ENCODE results near the gene SLC2A6. TPM values are rescaled to one million over a fixed set of nuclear protein-coding genes. Genes with fewer than 3 reads are reported as not detected.

The SLC2A6 gene
- total and polyA plus RNA-seq, 4 donors: 5.7 to 26.3 (median 20.3) TPM

- no peaks in the 10 kb centered on the region for H3K27me3 ChIP-seq (ENCODE audit: control insufficient read depth, insufficient read depth, low read length)
- peaks cover 42% of the 10 kb centered on the region for H3K4me1 ChIP-seq (ENCODE audit: control insufficient read depth, insufficient read depth, low read length)
- H3K36me3 ChIP-seq (ENCODE audit: control insufficient read depth, insufficient read depth, low read length): peaks cover 58% of the 10 kb centered on the region
- H3K27ac ChIP-seq (ENCODE audit: low read depth, low read length): no peak overlapping the region
- no peaks in the 10 kb centered on the region for H3K9me3 ChIP-seq (ENCODE audit: control insufficient read depth, insufficient read depth, low read length)
- no peak for DNase-seq (ENCODE audit: low read depth in 4 of 6, low spot score in 6 of 6)
- WGBS (ENCODE audit: insufficient coverage): 81% methylated on average over 22 of the region's 24 CpGs
- H3K4me3 ChIP-seq (ENCODE audit: low read depth, low read length): no peak overlapping the region
Measured at GRCh38 chr9:133463864-133464615, 14.9 kb downstream of the SLC2A6 start.

- H3K36me3 ChIP-seq (ENCODE audit: control insufficient read depth, insufficient read depth, low read length): peaks cover 52% of the 10 kb centered on the region
- H3K27ac ChIP-seq (ENCODE audit: low read depth, low read length): no peak overlapping the region
- DNase-seq (ENCODE audit: low read depth in 4 of 6, low spot score in 6 of 6): no peak
- no peaks in the 10 kb centered on the region for H3K27me3 ChIP-seq (ENCODE audit: control insufficient read depth, insufficient read depth, low read length)
- no peaks in the 10 kb centered on the region for H3K9me3 ChIP-seq (ENCODE audit: control insufficient read depth, insufficient read depth, low read length)
- H3K4me3 ChIP-seq (ENCODE audit: low read depth, low read length): no peak overlapping the region
- H3K4me1 ChIP-seq (ENCODE audit: control insufficient read depth, insufficient read depth, low read length): peaks cover 47% of the 10 kb centered on the region
- WGBS (ENCODE audit: insufficient coverage): 62% methylated on average over 17 of the region's 22 CpGs
Measured at GRCh38 chr9:133463234-133463863, 15.6 kb downstream of the SLC2A6 start.

DNA sequence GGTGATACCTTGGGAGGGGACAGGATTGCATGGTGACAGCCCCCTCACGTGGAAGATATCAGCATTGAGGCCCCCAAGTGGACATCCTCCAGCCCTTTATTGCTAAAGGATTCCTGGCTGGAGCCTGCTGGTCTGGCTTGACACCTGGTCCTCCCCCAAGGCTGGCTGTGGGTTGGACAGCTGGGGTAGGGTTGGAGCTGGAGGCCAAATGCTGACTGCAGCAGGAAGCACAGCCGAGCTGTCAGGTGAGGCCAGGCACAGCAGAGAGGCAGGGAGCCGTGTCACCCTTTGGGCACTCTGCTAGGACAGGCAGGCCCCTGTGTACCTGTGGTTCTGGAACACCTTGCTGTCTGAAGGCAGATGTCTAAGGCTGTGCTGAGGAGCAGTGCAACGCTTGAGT, 16.9 kb downstream of the SLC2A6 start:
- Histone ChIP-seq H3K36me3 (ENCODE audit: control insufficient read depth, insufficient read depth, low read length) (peaks cover 47% of the 10 kb centered on the region), H3K27ac (ENCODE audit: low read depth, low read length) (no peak overlapping the region), H3K4me1 (ENCODE audit: control insufficient read depth, insufficient read depth, low read length) (peaks cover 47% of the 10 kb centered on the region), H3K9me3 (ENCODE audit: control insufficient read depth, insufficient read depth, low read length) (no peaks in the 10 kb centered on the region), H3K4me3 (ENCODE audit: low read depth, low read length) (no peak overlapping the region), H3K27me3 (ENCODE audit: control insufficient read depth, insufficient read depth, low read length) (no peaks in the 10 kb centered on the region)
- DNase-seq (ENCODE audit: low read depth in 4 of 6, low spot score in 6 of 6): no peak
- WGBS (ENCODE audit: insufficient coverage): 77% methylated on average over 4 of the region's 4 CpGs

DNA sequence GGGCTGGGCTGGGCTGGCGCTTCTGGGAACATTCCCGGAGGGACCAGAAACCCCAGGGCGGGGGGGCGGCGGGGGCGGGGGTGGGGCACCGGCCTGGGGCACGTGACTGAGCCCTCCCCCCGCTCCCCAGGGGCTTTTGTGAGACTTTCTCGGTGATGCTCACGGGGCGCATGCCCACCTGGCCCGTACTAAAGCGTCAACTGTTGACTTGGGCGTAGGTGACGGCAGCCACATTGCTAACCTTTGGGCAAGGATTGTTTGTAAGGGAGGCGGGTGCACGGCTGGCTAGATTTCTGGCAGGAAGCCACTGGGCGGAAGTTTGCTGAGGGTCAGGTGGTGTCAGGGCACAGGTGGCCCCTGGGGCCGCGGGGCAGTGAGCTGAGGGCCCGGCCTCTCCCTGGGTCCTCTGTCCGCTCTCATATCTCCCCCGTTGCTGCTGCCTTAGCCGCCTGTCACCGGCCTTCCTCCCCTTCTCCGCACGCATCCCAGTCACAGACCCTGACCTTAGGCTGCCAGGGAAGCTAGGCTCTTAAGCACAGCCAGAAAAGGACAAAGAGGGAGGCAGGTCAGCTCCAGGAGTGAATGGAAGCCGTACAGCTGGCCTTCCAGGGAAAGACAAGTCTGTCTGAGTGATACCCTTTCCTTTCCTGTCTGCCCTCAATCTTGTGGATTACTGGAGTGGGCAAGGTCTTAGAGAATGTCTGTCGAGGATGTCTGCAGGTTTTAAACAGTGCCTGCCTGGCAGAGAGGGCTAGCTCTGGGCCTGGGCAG, 18.3 kb downstream of the SLC2A6 start:
- peak overlapping the region; percentile 91 for H3K27ac ChIP-seq (ENCODE audit: low read depth, low read length)
- peak overlapping the region; percentile 73 for H3K4me3 ChIP-seq (ENCODE audit: low read depth, low read length)
- H3K9me3 ChIP-seq (ENCODE audit: control insufficient read depth, insufficient read depth, low read length): no peaks in the 10 kb centered on the region
- no peaks in the 10 kb centered on the region for H3K27me3 ChIP-seq (ENCODE audit: control insufficient read depth, insufficient read depth, low read length)
- H3K36me3 ChIP-seq (ENCODE audit: control insufficient read depth, insufficient read depth, low read length): peaks cover 56% of the 10 kb centered on the region
- peaks cover 47% of the 10 kb centered on the region for H3K4me1 ChIP-seq (ENCODE audit: control insufficient read depth, insufficient read depth, low read length)
- DNase-seq (ENCODE audit: low read depth in 4 of 6, low spot score in 6 of 6): peak in 1 of 6 donors; percentile 84
- WGBS (ENCODE audit: insufficient coverage): 4% methylated on average over 29 of the region's 30 CpGs

DNA sequence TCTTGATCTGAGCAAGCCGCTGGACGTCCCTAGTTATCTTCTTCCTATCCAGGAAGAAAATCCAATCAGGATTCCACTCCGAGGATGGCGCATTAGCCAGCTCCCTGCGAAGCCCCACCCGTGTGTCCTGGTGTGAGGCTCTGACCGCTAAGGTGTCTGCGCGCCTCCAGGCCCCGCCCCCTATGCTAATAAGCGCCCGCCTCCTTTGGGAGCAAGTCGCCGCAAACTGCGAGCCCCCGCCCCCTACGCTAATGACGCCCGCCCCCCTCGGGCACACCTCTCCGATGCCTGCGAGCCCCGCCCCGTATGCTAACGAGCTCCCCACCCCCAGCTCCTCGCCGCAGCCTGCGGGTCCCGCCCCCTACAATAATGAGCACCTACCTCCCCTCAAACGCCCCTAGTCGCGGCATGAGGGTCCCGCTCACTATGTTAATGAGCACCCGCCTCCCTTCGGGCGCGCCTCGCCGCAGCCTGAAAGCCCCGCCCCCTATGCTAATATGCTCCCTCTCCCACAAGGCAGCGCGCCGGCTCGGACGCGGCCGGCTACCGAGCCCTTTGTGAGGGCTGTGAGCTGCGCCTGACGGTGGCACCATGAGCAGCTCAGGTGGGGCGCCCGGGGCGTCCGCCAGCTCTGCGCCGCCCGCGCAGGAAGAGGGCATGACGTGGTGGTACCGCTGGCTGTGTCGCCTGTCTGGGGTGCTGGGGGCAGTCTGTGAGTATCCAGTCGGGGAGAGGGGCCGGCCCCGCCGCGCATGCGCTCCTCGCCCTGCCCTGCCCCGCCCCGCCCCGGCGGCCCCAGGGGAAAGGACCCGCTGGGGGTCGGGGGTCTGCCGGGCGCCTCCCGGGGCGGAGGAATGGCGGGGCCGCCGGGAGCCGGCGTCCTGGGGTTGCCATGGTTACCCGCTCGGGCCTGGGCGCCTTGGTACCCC, 19.2 kb downstream of the SLC2A6 start, which contains the start of gene CACFD1:
Gene CACFD1, plus strand, starts transcription at position 503 of the 929 bp plus-strand sequence. Its CDS starts 89 bp downstream, at position 592.
- peaks cover 47% of the 10 kb centered on the region for H3K4me1 ChIP-seq (ENCODE audit: control insufficient read depth, insufficient read depth, low read length)
- H3K27ac ChIP-seq (ENCODE audit: low read depth, low read length): peak within 1 kb of the TSS; percentile 91

GRCh38 chr9:133458643-133459312, 20.1 kb downstream of the SLC2A6 start:
- H3K36me3 ChIP-seq (ENCODE audit: control insufficient read depth, insufficient read depth, low read length): peaks cover 53% of the 10 kb centered on the region
- H3K4me1 ChIP-seq (ENCODE audit: control insufficient read depth, insufficient read depth, low read length): peaks cover 45% of the 10 kb centered on the region
- 72% methylated on average over 13 of the region's 16 CpGs for WGBS (ENCODE audit: insufficient coverage)
- H3K4me3 ChIP-seq (ENCODE audit: low read depth, low read length): peak overlapping the region; percentile 73
- H3K27me3 ChIP-seq (ENCODE audit: control insufficient read depth, insufficient read depth, low read length): no peaks in the 10 kb centered on the region
- no peak for DNase-seq (ENCODE audit: low read depth in 4 of 6, low spot score in 6 of 6)
- H3K9me3 ChIP-seq (ENCODE audit: control insufficient read depth, insufficient read depth, low read length): no peaks in the 10 kb centered on the region
- H3K27ac ChIP-seq (ENCODE audit: low read depth, low read length): no peak overlapping the region

More for the DNA sequence above, 19.2 kb downstream of the SLC2A6 start, which contains the start of gene CACFD1:
- H3K4me3 ChIP-seq (ENCODE audit: low read depth, low read length): peak within 1 kb of the TSS; percentile 73
- no peaks in the 10 kb centered on the region for H3K27me3 ChIP-seq (ENCODE audit: control insufficient read depth, insufficient read depth, low read length)
- H3K9me3 ChIP-seq (ENCODE audit: control insufficient read depth, insufficient read depth, low read length): no peaks in the 10 kb centered on the region
- peaks cover 56% of the 10 kb centered on the region for H3K36me3 ChIP-seq (ENCODE audit: control insufficient read depth, insufficient read depth, low read length)
- WGBS (ENCODE audit: insufficient coverage): 0% methylated on average over 78 of the region's 86 CpGs
- DNase-seq (ENCODE audit: low read depth in 4 of 6, low spot score in 6 of 6): peak; percentile 88 to 99 (median 92)

- peaks cover 45% of the 10 kb centered on the region for H3K36me3 ChIP-seq (ENCODE audit: control insufficient read depth, insufficient read depth, low read length)
- peaks cover 38% of the 10 kb centered on the region for H3K4me1 ChIP-seq (ENCODE audit: control insufficient read depth, insufficient read depth, low read length)
- no peaks in the 10 kb centered on the region for H3K9me3 ChIP-seq (ENCODE audit: control insufficient read depth, insufficient read depth, low read length)
- no peak for DNase-seq (ENCODE audit: low read depth in 4 of 6, low spot score in 6 of 6)
- over 99% methylated on average over 11 of the region's 11 CpGs for WGBS (ENCODE audit: insufficient coverage)
- no peak overlapping the region for H3K27ac ChIP-seq (ENCODE audit: low read depth, low read length)
- no peaks in the 10 kb centered on the region for H3K27me3 ChIP-seq (ENCODE audit: control insufficient read depth, insufficient read depth, low read length)
- no peak overlapping the region for H3K4me3 ChIP-seq (ENCODE audit: low read depth, low read length)
Measured at GRCh38 chr9:133457748-133458147, 21.2 kb downstream of the SLC2A6 start.

- 91% methylated on average over 13 of the region's 13 CpGs for WGBS (ENCODE audit: insufficient coverage)
- peaks cover 41% of the 10 kb centered on the region for H3K36me3 ChIP-seq (ENCODE audit: control insufficient read depth, insufficient read depth, low read length)
- no peak for DNase-seq (ENCODE audit: low read depth in 4 of 6, low spot score in 6 of 6)
Measured at GRCh38 chr9:133457233-133457632, 21.7 kb downstream of the SLC2A6 start.

More at GRCh38 chr9:133457233-133457632, 21.7 kb downstream of the SLC2A6 start:
- Histone ChIP-seq H3K27me3 (ENCODE audit: control insufficient read depth, insufficient read depth, low read length) (no peaks in the 10 kb centered on the region), H3K27ac (ENCODE audit: low read depth, low read length) (no peak overlapping the region), H3K4me1 (ENCODE audit: control insufficient read depth, insufficient read depth, low read length) (peaks cover 33% of the 10 kb centered on the region), H3K9me3 (ENCODE audit: control insufficient read depth, insufficient read depth, low read length) (no peaks in the 10 kb centered on the region), H3K4me3 (ENCODE audit: low read depth, low read length) (no peak overlapping the region)
